Measurements from ENCODE around the gene APOF. TPM values are rescaled to one million over a fixed set of nuclear protein-coding genes. Genes with fewer than 3 reads are reported as not detected.
A peak's percentile ranks its signal among the peaks of the same experiment; 100 is the strongest.
"Not testable (repeated sequence)": the region's sequence is repeated elsewhere in the genome, so short reads cannot be mapped to it uniquely, and the experiment has no call there.

APOF gene
- total RNA-seq, 1 experiment from 2014 or later: not detected

- DNase-seq (ENCODE audit: low read depth): no peak
These were observed 30.0 kb downstream of the APOF start for GRCh38 chr12:56332512-56333196.

GRCh38 chr12:56330936-56331490 is 31.6 kb downstream of the APOF start:
- no peak for DNase-seq (ENCODE audit: low read depth)

- no peak for DNase-seq (ENCODE audit: low read depth)
These were observed 36.1 kb downstream of the APOF start for GRCh38 chr12:56326533-56326932.

- DNase-seq (ENCODE audit: low read depth): no peak
These were observed 36.5 kb downstream of the APOF start for GRCh38 chr12:56326126-56326525.

GRCh38 chr12:56324206-56324605 is 38.5 kb downstream of the APOF start:
- DNase-seq (ENCODE audit: low read depth): no peak

GRCh38 chr12:56321610-56322009 is 41.0 kb downstream of the APOF start:
- not testable (repeated sequence) for DNase-seq (ENCODE audit: low read depth)

- peak; percentile 6 for DNase-seq (ENCODE audit: low read depth)
These were observed 41.6 kb downstream of the APOF start for GRCh38 chr12:56321027-56321426.

- DNase-seq (ENCODE audit: low read depth): no peak
These were observed 45.0 kb downstream of the APOF start for GRCh38 chr12:56317675-56318074.

- DNase-seq (ENCODE audit: low read depth): peak; percentile 95
These were observed 46.8 kb downstream of the APOF start, which contains the start of gene CNPY2 for GRCh38 chr12:56315622-56316473. TSS of gene CNPY2 (minus strand) at chr12:56315988. CDS start at chr12:56315217, 771 bp downstream.

GRCh38 chr12:56315249-56315621 is 47.4 kb downstream of the APOF start:
- DNase-seq (ENCODE audit: low read depth): peak; percentile 12

GRCh38 chr12:56311003-56311402 is 51.7 kb downstream of the APOF start:
- no peak for DNase-seq (ENCODE audit: low read depth)

Other genes starting within 250 kb of the APOF start
- 2,792 and 3,380 TPM in 2 replicates for gene RPL41, start 246.2 kb downstream of the APOF start, total RNA-seq (2014; rRNA removed; shearing (Covaris generic))
- gene ZC3H10, start 244.6 kb downstream of the APOF start, total RNA-seq (2014; rRNA removed; shearing (Covaris generic)): 3.1 and 3.3 TPM in 2 replicates
- gene ESYT1, start 234.6 kb downstream of the APOF start, total RNA-seq (2014; rRNA removed; shearing (Covaris generic)): 179 and 193 TPM in 2 replicates
- gene MYL6B, start 210.3 kb downstream of the APOF start, total RNA-seq (2014; rRNA removed; shearing (Covaris generic)): 62.7 and 64.5 TPM in 2 replicates
- gene MYL6, start 204.5 kb downstream of the APOF start, total RNA-seq (2014; rRNA removed; shearing (Covaris generic)): 3,182 and 3,310 TPM in 2 replicates
- gene SMARCC2, start 173.4 kb downstream of the APOF start, total RNA-seq (2014; rRNA removed; shearing (Covaris generic)): 29.8 and 35.7 TPM in 2 replicates
- 31.4 and 37.7 TPM in 2 replicates for gene RNF41, start 140.9 kb downstream of the APOF start, total RNA-seq (2014; rRNA removed; shearing (Covaris generic))
- gene NABP2, start 138.5 kb downstream of the APOF start, total RNA-seq (2014; rRNA removed; shearing (Covaris generic)): 68.1 and 72.1 TPM in 2 replicates
- gene SLC39A5, start 132.8 kb downstream of the APOF start, total RNA-seq (2014; rRNA removed; shearing (Covaris generic)): 0.36 TPM in 1 of 2 replicates, not detected in the other
- 8.7 and 10.6 TPM in 2 replicates for gene ANKRD52, start 104.5 kb downstream of the APOF start, total RNA-seq (2014; rRNA removed; shearing (Covaris generic))
- 7.6 and 10.1 TPM in 2 replicates for gene COQ10A, start 95.9 kb downstream of the APOF start, total RNA-seq (2014; rRNA removed; shearing (Covaris generic))
- gene CS, start 62.5 kb downstream of the APOF start, total RNA-seq (2014; rRNA removed; shearing (Covaris generic)): 89.0 and 110 TPM in 2 replicates
- gene CNPY2, start 46.9 kb downstream of the APOF start, total RNA-seq (2014; rRNA removed; shearing (Covaris generic)): 102 and 114 TPM in 2 replicates
- 23.7 and 24.0 TPM in 2 replicates for gene PAN2, start 28.9 kb downstream of the APOF start, total RNA-seq (2014; rRNA removed; shearing (Covaris generic))
- 0.36 and 1.3 TPM in 2 replicates for gene IL23A, start 24.0 kb downstream of the APOF start, total RNA-seq (2014; rRNA removed; shearing (Covaris generic))
- 56.0 and 65.0 TPM in 2 replicates for gene STAT2, start 2.8 kb downstream of the APOF start, total RNA-seq (2014; rRNA removed; shearing (Covaris generic))
- gene TIMELESS, start 86.6 kb upstream of the APOF start, total RNA-seq (2014; rRNA removed; shearing (Covaris generic)): 7.6 and 8.1 TPM in 2 replicates
- 0.24 and 0.29 TPM in 2 replicates for gene MIP, start 91.8 kb upstream of the APOF start, total RNA-seq (2014; rRNA removed; shearing (Covaris generic))
- gene SPRYD4, start 105.7 kb upstream of the APOF start, total RNA-seq (2014; rRNA removed; shearing (Covaris generic)): 2.2 and 2.5 TPM in 2 replicates
- gene GLS2, start 125.3 kb upstream of the APOF start, total RNA-seq (2014; rRNA removed; shearing (Covaris generic)): 0.20 TPM in 1 of 2 replicates, not detected in the other
- gene RBMS2, start 159.0 kb upstream of the APOF start, total RNA-seq (2014; rRNA removed; shearing (Covaris generic)): 6.7 and 7.1 TPM in 2 replicates

All from RPMI7951 (cell line).